ENCODE measurements around the gene SORL1-AS1.
"Not testable (repeated sequence)": the region's sequence is repeated elsewhere in the genome, so short reads cannot be mapped to it uniquely, and the experiment has no call there.

Gene SORL1-AS1

DNA sequence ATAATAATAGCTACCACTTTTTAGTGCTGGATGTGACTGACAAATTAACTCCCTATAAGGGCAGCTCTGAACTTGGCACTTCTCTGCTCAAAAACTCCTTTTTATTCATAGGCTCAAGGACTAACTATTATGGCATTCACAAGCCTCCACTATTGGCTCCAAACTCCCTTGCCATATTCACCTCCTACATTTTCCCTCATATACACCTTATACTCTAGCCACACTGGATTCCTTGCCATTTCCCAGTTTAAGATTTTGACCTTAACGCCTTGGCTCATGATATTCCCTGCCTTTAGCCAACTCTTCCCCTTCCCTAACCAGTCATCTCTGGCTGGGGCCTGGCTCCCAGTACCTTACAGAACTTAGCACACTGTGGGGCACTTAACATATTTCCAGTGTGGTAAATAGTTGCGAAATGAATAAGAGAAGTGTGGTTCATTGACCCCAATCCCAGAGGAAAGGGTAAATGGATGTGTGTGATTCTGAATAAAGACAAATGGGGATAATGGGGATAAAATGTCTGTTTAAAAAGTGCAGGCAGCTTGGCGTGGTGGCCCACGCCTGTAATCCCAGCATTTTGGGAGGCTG is 40.7 kb downstream of the SORL1-AS1 start:
- no peak for DNase-seq (ENCODE audit: low spot score)
- TF ChIP-seq, protein P1, sequence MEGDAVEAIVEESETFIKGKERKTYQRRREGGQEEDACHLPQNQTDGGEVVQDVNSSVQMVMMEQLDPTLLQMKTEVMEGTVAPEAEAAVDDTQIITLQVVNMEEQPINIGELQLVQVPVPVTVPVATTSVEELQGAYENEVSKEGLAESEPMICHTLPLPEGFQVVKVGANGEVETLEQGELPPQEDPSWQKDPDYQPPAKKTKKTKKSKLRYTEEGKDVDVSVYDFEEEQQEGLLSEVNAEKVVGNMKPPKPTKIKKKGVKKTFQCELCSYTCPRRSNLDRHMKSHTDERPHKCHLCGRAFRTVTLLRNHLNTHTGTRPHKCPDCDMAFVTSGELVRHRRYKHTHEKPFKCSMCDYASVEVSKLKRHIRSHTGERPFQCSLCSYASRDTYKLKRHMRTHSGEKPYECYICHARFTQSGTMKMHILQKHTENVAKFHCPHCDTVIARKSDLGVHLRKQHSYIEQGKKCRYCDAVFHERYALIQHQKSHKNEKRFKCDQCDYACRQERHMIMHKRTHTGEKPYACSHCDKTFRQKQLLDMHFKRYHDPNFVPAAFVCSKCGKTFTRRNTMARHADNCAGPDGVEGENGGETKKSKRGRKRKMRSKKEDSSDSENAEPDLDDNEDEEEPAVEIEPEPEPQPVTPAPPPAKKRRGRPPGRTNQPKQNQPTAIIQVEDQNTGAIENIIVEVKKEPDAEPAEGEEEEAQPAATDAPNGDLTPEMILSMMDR (IDR thresholded peaks at IDR 0.05; ENCODE audit: borderline replicate concordance, control extremely low read depth, extremely low read depth, insufficient read depth, missing control alignments): no peak
- in situ Hi-C loops (cut with MboI; ENCODE audit: low sequenced_read_pairs, unreplicated experiment): no loop called here

DNA sequence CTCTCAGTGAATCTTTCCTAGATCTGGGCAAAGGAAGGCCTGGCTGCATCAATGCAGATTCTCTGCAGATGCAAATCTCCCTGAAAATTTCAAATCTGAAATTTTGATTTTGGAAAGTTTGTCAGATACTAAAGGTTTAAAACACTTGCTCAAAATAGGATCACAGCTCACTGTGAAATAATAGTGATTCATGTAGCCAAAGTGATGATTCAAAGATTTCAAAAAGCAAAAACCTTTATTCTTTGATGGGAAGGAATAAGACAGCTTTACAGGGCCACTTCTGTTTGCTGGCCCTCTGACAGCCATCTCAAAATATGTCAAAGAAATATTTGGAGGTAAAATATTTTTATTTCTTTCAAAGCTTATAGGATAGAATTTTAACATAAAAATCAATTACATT is 41.4 kb downstream of the SORL1-AS1 start:
- DNase-seq (ENCODE audit: low spot score); in situ Hi-C loops (cut with MboI; ENCODE audit: low sequenced_read_pairs, unreplicated experiment): not testable (repeated sequence)

DNA sequence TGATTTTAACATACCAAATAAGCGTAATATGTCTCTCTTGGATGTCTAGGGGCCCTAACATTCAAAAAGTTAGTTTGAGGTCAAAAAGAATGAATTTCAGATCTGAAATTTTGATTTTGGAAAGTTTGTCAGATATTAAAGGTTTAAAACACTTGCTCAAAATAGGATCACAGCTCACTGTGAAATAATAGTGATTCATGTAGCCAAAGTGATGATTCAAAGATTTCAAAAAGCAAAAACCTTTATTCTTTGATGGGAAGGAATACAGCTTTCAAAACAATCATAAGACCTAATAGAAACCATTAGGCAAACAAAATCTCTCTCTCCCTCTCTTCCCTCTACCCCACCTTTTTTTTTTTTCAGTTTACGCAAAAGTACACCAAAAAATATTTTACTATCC is 42.7 kb downstream of the SORL1-AS1 start:
- in situ Hi-C loops (cut with MboI; ENCODE audit: low sequenced_read_pairs, unreplicated experiment); DNase-seq (ENCODE audit: low spot score): not testable (repeated sequence)

DNA sequence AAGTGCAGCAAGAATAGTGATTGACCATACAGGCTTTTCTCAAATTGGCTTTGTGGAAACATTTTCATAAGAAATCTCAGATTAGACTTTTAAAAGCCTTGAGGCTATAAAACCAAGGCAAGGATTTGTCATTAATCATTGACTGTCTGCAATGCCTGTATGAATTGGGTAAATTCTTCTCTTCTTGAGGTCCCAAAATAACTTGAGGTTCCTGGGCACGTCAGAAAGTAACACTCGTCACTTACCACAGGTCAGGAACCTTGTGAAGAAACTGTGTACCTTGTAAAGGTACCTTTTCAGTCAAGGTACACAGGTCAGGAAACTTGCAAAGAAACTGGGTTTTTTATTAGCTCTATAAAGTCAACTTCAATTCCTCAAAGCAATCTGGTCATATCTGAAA is 43.9 kb downstream of the SORL1-AS1 start:
- DNase-seq (ENCODE audit: low spot score): no peak
- TF ChIP-seq, protein P1 (IDR thresholded peaks at IDR 0.05; ENCODE audit: borderline replicate concordance, control extremely low read depth, extremely low read depth, insufficient read depth, missing control alignments): no peak
- in situ Hi-C loops (cut with MboI; ENCODE audit: low sequenced_read_pairs, unreplicated experiment): no loop called here

DNA sequence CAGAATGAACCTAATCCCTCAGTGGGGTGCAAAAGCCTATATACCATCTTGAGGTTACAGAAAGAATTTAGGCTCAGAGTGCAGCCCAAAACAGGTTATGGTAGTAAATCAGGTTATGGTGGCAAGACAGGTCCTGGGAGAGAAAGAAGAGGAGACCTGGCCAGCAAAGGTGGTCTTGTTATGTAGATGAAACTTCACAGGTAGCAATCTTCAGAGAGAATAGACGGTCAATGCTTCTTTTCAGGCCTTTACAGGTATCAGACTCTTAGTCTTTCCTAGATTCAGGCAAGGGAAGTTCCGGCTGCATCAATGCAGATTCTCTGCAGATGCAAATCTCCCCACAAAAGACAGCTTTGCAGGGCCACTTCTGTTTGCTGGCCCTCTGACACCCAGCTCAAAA is 46.5 kb downstream of the SORL1-AS1 start:
- in situ Hi-C loops (cut with MboI; ENCODE audit: low sequenced_read_pairs, unreplicated experiment): no loop called here
- no peak for DNase-seq (ENCODE audit: low spot score)
- TF ChIP-seq, protein P1 (IDR thresholded peaks at IDR 0.05; ENCODE audit: borderline replicate concordance, control extremely low read depth, extremely low read depth, insufficient read depth, missing control alignments): no peak

DNA sequence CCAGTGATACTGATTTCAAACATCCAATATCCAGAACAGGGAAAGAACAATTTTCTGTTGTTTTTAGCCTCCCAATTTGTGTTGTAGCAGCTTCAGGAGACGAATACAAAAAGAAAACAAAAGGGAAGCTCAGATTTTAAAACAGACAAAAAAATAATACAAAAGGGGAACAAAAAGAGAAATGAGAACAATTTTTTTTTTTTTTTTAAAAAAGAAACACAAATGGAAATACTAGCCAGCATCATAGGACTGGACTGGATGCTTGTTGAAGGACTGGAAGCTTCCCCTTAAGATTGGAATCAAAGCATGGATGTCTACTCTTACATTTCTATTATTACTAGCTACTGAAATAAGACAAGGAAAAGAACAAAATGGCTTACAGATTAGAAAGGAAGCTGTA is 47.1 kb downstream of the SORL1-AS1 start:
- in situ Hi-C loops (cut with MboI; ENCODE audit: low sequenced_read_pairs, unreplicated experiment): no loop called here
- TF ChIP-seq, protein P1 (IDR thresholded peaks at IDR 0.05; ENCODE audit: borderline replicate concordance, control extremely low read depth, extremely low read depth, insufficient read depth, missing control alignments): no peak
- no peak for DNase-seq (ENCODE audit: low spot score)

DNA sequence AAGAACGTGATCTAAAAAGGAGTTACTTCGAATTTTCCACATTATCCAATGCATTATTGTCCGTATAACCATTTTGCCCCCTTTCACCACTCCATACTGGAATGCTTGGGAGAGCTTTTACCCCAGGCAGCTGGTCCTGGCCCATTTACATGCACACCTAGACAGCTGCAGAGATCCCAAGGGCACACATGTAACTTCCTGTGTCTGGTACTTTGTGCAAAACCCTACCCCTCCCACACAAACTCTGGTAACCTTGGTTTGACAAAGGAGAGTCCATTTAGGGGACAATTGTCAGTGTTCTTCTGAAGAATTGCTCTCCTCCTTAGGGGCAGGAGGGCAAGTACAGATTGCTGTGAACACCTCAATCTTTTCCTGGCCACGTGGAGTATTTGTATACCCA is 58.0 kb downstream of the SORL1-AS1 start:
- DNase-seq (ENCODE audit: low spot score): no peak
- TF ChIP-seq, protein P1 (IDR thresholded peaks at IDR 0.05; ENCODE audit: borderline replicate concordance, control extremely low read depth, extremely low read depth, insufficient read depth, missing control alignments): no peak
- in situ Hi-C loops (cut with MboI; ENCODE audit: low sequenced_read_pairs, unreplicated experiment): no loop called here

DNA sequence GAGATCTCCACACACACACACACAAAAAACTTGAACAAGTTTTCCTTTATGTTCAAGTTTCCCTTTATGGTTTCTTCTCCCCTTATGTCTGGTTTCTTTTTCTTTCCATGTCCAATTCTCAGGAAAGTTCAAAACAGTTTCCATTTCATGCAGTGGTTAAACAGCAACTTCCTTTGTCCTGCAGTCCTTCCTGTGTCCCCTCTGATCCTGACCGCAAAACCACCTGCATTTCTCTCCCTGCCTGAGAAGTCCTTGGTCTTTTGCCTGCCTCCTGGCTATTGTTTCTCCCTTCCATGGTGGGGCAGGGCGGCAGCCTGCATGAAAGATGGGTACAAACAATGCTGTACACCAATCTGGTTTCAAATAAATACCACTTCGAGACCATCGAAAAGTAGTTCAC is 58.9 kb downstream of the SORL1-AS1 start:
- in situ Hi-C loops (cut with MboI; ENCODE audit: low sequenced_read_pairs, unreplicated experiment): no loop called here
- TF ChIP-seq, protein P1 (IDR thresholded peaks at IDR 0.05; ENCODE audit: borderline replicate concordance, control extremely low read depth, extremely low read depth, insufficient read depth, missing control alignments): no peak
- DNase-seq (ENCODE audit: low spot score): no peak

Measured in GM13976 (cell line).